Neural cell (in vitro differentiated cells): ENCODE data around the gene CLSTN3. TPM values are rescaled to one million over a fixed set of nuclear protein-coding genes. Genes with fewer than 3 reads are reported as not detected.

Experiments used
- H2AFZ ChIP-seq: fragments of 200-600, 300-800 bp; sonication (generic), shearing (Covaris generic); 2 replicates; pipeline ENCODE4 v1.6.0; 2014; ENCODE audit warnings: low read depth, mild to moderate bottlenecking, antibody characterized with exemption, low read length, moderate library complexity
- H3F3A ChIP-seq: fragments of 200-600 bp; shearing (Covaris generic); 2 replicates; pipeline ENCODE4 v1.6.1; 2016; ENCODE audit warnings: mild to moderate bottlenecking, moderate library complexity, mixed read lengths, antibody characterized with exemption, low read length; ENCODE audit not compliant: insufficient read depth, poor library complexity, severe bottlenecking
- H3K27ac ChIP-seq: fragments of 200-600, 300-800 bp; sonication (generic), shearing (Covaris generic); 2 replicates; pipeline ENCODE4 v1.5.1; 2014; ENCODE audit warnings: mild to moderate bottlenecking, low read length, moderate library complexity
- H3K27me3 ChIP-seq: fragments of 300-800, 200-600 bp; sonication (generic), shearing (Covaris generic); 2 replicates; pipeline ENCODE4 v1.6.0; 2014; ENCODE audit warnings: mild to moderate bottlenecking, low read depth, low read length, moderate library complexity; ENCODE audit not compliant: insufficient read depth
- H3K36me3 ChIP-seq: fragments of 300-800, 200-600 bp; sonication (generic), shearing (Covaris generic); 2 replicates; pipeline ENCODE4 v1.5.1; 2014; ENCODE audit warnings: mild to moderate bottlenecking, antibody characterized with exemption, low read length, moderate library complexity; ENCODE audit not compliant: insufficient read depth
- H3K4me2 ChIP-seq: fragments of 300-800, 200-600 bp; sonication (generic), shearing (Covaris generic); 2 replicates; pipeline ENCODE4 v1.6.0; 2014; ENCODE audit warnings: mild to moderate bottlenecking, low read length
- H3K4me3 ChIP-seq: fragments of 300-800, 200-600 bp; sonication (generic), shearing (Covaris generic); 2 replicates; pipeline ENCODE4 v1.5.1; 2014; ENCODE audit warnings: mild to moderate bottlenecking, low read length, moderate library complexity
- H3K79me2 ChIP-seq: fragments of 200-600 bp; shearing (Covaris generic); replicated peaks from 2 replicates; pipeline ENCODE4 v1.6.0; 2014; ENCODE audit warnings: mild to moderate bottlenecking, low read length, moderate library complexity; ENCODE audit not compliant: insufficient read depth
- H3K9ac ChIP-seq: fragments of 300-800, 200-600 bp; sonication (generic), shearing (Covaris generic); 2 replicates; pipeline ENCODE4 v1.6.1; 2016; ENCODE audit warnings: mild to moderate bottlenecking, low read length, mixed read lengths
- H3K9me2 ChIP-seq: fragments of 200-600 bp; shearing (Covaris generic); 2 replicates; pipeline ENCODE4 v1.6.1; 2016; ENCODE audit warnings: mild to moderate bottlenecking, low read length, mixed read lengths; ENCODE audit not compliant: insufficient read depth
- H3K9me3 ChIP-seq: fragments of 200-600, 300-800 bp; sonication (generic), shearing (Covaris generic); 2 replicates; pipeline ENCODE4 v1.6.1; 2016; ENCODE audit warnings: mild to moderate bottlenecking, mixed run types, low read length, moderate library complexity, mixed read lengths
- H4K20me1 ChIP-seq: fragments of 200-600 bp; shearing (Covaris generic); 2 replicates; pipeline ENCODE4 v1.6.1; 2016; ENCODE audit warnings: mild to moderate bottlenecking, mixed run types; ENCODE audit not compliant: insufficient read depth
- EP300 ChIP-seq: fragments of 450-650 bp; conservative IDR thresholded peaks from 2 replicates; pipeline ENCODE4 v1.6.1; 2014; ENCODE audit warnings: antibody characterized with exemption, mild to moderate bottlenecking, moderate library complexity; ENCODE audit not compliant: poor library complexity, severe bottlenecking
- EZH2 ChIP-seq: fragments of 200-600, 300-800 bp; shearing (Covaris generic), sonication (generic); IDR thresholded peaks from 2 replicates; pipeline ENCODE4 v1.6.1; 2014; ENCODE audit warnings: antibody characterized with exemption, low read length, borderline replicate concordance, mild to moderate bottlenecking; ENCODE audit not compliant: insufficient read depth, poor library complexity, severe bottlenecking
- MXI1 ChIP-seq: fragments of 450-650 bp; conservative IDR thresholded peaks from 2 replicates; pipeline ENCODE4 v1.6.1; 2014; ENCODE audit warnings: antibody characterized with exemption, mild to moderate bottlenecking; ENCODE audit not compliant: poor library complexity, severe bottlenecking
- POLR2AphosphoS5 ChIP-seq: IDR thresholded peaks from 2 replicates; pipeline ENCODE4 v1.6.1; 2012
- RAD21 ChIP-seq: fragments of 450-650 bp; conservative IDR thresholded peaks from 2 replicates; pipeline ENCODE4 v1.6.1; 2014; ENCODE audit warnings: antibody characterized with exemption, mild to moderate bottlenecking, moderate library complexity
- SMC3 ChIP-seq: fragments of 450-650 bp; conservative IDR thresholded peaks from 2 replicates; pipeline ENCODE4 v1.6.1; 2014; ENCODE audit warnings: antibody characterized with exemption, mild to moderate bottlenecking, moderate library complexity; ENCODE audit not compliant: poor library complexity
- TAF1 ChIP-seq: IDR thresholded peaks from 2 replicates; pipeline ENCODE4 v1.6.1; 2012; ENCODE audit warnings: low read depth
- polyA plus RNA-seq: library from polyadenylated mRNA; depleted of rRNA; stranded (reverse); fragments of >200 nt; gene quantifications from 2 replicates; pipeline ENCODE4 v1.2.3, GENCODE V29; 2014
- TF ChIP-seq, protein P1 (sequence below): fragments of 450-650 bp; IDR thresholded peaks from 2 replicates; pipeline ENCODE4 v1.5.1; 2014; ENCODE audit warnings: antibody characterized with exemption, mild to moderate bottlenecking, moderate library complexity; ENCODE audit not compliant: poor library complexity, severe bottlenecking
- TF ChIP-seq, protein P2 (sequence below): IDR thresholded peaks from 2 replicates; pipeline ENCODE4 v1.6.1; 2012; ENCODE audit warnings: borderline replicate concordance

The CLSTN3 gene
- polyA plus RNA-seq, 1 donor from 2014 or later: 61.0 TPM

DNA sequence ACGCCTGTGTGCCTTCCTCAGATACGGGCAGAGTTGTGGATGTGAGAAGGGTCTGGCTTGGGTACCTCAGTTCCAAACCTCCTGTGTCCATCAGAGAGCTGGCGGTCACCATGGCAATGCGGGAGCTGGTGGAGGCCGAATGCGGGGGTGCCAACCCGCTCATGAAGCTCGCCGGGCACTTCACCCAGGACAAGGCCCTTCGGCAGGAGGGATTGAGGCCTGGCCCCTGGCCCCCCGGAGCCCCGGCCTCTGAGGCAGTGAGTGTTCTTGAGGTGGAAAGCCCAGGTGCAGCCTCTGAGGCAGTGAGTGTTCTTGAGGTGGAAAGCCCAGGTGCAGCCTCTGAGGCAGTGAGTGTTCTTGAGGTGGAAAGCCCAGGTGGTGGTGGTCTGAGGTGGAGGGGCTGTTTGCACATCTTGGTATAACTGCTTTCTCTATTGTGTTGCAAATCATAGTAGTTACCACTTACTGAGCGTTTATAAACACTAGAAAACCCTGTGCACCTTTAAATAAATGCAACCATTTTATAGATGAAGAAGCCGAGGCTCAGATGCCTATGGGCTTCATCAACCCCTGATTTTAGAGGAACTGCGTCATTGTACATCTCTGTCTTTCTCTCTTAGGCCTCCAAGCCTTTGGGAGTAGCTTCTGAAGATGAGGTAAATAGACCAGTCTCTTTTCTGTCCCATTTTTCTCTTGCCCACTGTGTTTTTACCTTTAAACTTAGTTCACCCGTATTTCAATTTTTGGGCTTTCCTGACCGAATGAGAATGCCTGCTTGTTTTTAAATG lies 60.3 kb downstream of the CLSTN3 start:
- Histone ChIP-seq H3K9me3 (no peaks in the 10 kb centered on the region), H3K4me2 (peak overlapping the region; percentile 88), H3K27ac (peak overlapping the region; percentile 63), H4K20me1 (no peaks in the 10 kb centered on the region), H3K9ac (peak overlapping the region; percentile 81), H3K27me3 (no peaks in the 10 kb centered on the region), H3K36me3 (peaks cover 13% of the 10 kb centered on the region), H3K4me3 (peak overlapping the region; percentile 97), H3K79me2 (peaks cover 8% of the 10 kb centered on the region), H3F3A (no peaks in the 10 kb centered on the region), H2AFZ (peak overlapping the region; percentile 66), H3K9me2 (no peaks in the 10 kb centered on the region)
- TF ChIP-seq, protein P1, sequence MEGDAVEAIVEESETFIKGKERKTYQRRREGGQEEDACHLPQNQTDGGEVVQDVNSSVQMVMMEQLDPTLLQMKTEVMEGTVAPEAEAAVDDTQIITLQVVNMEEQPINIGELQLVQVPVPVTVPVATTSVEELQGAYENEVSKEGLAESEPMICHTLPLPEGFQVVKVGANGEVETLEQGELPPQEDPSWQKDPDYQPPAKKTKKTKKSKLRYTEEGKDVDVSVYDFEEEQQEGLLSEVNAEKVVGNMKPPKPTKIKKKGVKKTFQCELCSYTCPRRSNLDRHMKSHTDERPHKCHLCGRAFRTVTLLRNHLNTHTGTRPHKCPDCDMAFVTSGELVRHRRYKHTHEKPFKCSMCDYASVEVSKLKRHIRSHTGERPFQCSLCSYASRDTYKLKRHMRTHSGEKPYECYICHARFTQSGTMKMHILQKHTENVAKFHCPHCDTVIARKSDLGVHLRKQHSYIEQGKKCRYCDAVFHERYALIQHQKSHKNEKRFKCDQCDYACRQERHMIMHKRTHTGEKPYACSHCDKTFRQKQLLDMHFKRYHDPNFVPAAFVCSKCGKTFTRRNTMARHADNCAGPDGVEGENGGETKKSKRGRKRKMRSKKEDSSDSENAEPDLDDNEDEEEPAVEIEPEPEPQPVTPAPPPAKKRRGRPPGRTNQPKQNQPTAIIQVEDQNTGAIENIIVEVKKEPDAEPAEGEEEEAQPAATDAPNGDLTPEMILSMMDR: no peak
- TF ChIP-seq MXI1 (no peak), EZH2 (no peak), POLR2AphosphoS5 (no peak), RAD21 (no peak), SMC3 (no peak), TAF1 (no peak), EP300 (no peak)
- TF ChIP-seq, protein P2, sequence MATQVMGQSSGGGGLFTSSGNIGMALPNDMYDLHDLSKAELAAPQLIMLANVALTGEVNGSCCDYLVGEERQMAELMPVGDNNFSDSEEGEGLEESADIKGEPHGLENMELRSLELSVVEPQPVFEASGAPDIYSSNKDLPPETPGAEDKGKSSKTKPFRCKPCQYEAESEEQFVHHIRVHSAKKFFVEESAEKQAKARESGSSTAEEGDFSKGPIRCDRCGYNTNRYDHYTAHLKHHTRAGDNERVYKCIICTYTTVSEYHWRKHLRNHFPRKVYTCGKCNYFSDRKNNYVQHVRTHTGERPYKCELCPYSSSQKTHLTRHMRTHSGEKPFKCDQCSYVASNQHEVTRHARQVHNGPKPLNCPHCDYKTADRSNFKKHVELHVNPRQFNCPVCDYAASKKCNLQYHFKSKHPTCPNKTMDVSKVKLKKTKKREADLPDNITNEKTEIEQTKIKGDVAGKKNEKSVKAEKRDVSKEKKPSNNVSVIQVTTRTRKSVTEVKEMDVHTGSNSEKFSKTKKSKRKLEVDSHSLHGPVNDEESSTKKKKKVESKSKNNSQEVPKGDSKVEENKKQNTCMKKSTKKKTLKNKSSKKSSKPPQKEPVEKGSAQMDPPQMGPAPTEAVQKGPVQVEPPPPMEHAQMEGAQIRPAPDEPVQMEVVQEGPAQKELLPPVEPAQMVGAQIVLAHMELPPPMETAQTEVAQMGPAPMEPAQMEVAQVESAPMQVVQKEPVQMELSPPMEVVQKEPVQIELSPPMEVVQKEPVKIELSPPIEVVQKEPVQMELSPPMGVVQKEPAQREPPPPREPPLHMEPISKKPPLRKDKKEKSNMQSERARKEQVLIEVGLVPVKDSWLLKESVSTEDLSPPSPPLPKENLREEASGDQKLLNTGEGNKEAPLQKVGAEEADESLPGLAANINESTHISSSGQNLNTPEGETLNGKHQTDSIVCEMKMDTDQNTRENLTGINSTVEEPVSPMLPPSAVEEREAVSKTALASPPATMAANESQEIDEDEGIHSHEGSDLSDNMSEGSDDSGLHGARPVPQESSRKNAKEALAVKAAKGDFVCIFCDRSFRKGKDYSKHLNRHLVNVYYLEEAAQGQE: no peak

DNA sequence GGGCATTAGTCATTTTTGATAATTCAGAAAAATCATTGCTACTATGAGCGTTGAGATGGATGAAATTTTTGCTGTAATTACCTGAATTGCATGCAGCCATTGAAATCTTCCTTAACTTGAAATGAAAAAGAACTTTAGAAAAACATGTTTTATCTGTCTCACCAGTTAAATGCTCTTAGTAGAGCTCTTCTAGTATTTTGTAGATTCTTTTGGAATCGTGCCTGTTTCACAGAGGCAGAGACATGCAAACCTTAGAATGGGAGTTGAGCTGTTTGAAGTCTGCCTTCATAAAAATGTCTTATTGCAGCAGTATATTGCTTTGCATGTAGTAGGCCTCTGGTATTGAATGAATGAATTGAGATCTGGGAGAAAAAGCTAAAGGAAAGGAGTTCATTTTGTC lies 63.5 kb downstream of the CLSTN3 start:
- H2AFZ ChIP-seq: no peak overlapping the region
- TF ChIP-seq, protein P1: no peak
- TF ChIP-seq MXI1 (no peak), RAD21 (no peak), TAF1 (no peak), EP300 (no peak), POLR2AphosphoS5 (no peak), EZH2 (no peak), SMC3 (no peak)
- TF ChIP-seq, protein P2: no peak
- H3K36me3 ChIP-seq: peaks cover 13% of the 10 kb centered on the region
- no peaks in the 10 kb centered on the region for H3K27me3 ChIP-seq
- no peak overlapping the region for H3K4me2 ChIP-seq
- no peaks in the 10 kb centered on the region for H3K9me3 ChIP-seq
- H3K9ac ChIP-seq: no peak overlapping the region
- H4K20me1 ChIP-seq: no peaks in the 10 kb centered on the region
- peaks cover 8% of the 10 kb centered on the region for H3K79me2 ChIP-seq
- no peak overlapping the region for H3K27ac ChIP-seq
- no peaks in the 10 kb centered on the region for H3F3A ChIP-seq
- H3K4me3 ChIP-seq: peak overlapping the region; percentile 11
- H3K9me2 ChIP-seq: no peaks in the 10 kb centered on the region
